GM20000 (cell line): ENCODE measurements around the gene GABRG3.

Experiments
- DNase-seq: peaks from one replicate; pipeline ENCODE4 v3.0.0; 2012; ENCODE audit warnings: low spot score
- TF ChIP-seq, protein P1 (sequence below): IDR thresholded peaks from 2 replicates; pipeline ENCODE4 v1.5.1; 2012; ENCODE audit warnings: mild to moderate bottlenecking, control low read depth; ENCODE audit errors: extremely low read depth, missing control alignments

Gene GABRG3

DNA sequence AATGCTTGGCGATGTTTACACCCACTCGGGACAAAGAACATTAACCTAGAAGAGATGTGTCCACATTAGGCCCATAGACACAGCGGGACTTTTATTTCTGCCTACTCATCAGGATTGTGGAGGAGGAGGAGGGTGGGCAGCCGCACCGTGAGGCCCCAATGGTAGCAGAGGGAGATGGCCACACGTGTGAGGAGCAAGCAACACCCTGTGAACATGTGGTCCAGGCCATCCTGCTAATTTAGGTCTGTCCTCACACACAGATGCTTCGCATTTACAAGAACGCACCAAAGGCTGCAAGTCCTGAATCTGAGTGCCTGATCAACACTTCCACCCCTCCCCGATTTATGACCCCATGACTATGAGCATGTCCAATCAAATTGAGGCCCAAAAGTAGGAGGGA, 560.0 kb downstream of the GABRG3 start:
- TF ChIP-seq, protein P1, sequence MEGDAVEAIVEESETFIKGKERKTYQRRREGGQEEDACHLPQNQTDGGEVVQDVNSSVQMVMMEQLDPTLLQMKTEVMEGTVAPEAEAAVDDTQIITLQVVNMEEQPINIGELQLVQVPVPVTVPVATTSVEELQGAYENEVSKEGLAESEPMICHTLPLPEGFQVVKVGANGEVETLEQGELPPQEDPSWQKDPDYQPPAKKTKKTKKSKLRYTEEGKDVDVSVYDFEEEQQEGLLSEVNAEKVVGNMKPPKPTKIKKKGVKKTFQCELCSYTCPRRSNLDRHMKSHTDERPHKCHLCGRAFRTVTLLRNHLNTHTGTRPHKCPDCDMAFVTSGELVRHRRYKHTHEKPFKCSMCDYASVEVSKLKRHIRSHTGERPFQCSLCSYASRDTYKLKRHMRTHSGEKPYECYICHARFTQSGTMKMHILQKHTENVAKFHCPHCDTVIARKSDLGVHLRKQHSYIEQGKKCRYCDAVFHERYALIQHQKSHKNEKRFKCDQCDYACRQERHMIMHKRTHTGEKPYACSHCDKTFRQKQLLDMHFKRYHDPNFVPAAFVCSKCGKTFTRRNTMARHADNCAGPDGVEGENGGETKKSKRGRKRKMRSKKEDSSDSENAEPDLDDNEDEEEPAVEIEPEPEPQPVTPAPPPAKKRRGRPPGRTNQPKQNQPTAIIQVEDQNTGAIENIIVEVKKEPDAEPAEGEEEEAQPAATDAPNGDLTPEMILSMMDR = no peak
- no peak for DNase-seq

DNA sequence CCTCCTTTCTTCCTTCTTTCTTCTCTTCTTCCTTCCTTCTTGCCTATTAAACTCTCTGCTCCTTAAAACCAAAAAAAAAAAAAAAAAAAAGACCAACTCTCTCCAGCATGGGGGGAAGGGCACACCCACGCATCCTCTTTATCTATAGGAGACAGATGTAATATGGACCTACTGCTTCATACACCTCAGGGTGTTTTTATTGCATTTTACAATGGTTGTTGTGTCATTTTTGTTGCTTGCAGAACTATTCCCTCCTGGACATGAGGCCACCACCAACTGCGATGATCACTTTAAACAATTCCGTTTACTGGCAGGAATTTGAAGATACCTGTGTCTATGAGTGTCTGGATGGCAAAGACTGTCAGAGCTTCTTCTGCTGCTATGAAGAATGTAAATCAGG, 561.4 kb downstream of the GABRG3 start:
- DNase-seq = no peak
- TF ChIP-seq, protein P1 = no peak

DNA sequence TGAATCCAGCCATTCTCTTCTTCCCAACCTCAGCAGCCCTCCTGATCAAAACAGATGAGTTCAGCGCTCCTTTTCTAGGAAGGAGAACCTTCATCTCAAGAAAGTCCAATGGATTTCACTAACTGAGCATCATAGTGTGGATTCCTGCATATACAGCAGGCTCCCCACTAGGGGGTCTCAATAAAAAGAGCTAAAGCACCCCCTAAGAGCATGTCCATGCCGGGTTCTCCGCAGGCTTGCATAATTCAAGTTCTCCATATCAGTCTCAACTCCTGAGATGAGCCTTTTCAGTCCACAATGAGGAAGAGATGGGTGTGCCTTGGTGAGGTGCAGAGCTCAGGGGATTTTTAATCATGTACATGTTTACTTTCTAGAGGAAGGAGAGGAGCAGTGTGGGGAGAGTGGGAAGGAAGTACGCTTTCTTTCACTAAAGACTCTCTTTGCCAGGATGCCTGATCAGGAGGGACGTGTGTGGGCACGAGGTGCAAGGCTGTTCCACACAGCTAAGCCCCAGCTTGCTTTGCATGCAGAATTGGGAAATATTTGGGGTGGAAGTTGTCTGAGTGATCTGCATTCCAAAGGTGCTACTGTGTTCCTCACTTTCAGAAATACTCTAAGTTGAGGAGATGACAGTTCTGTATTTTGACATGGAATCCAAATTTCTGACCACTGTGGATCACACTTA, 564.6 kb downstream of the GABRG3 start:
- DNase-seq = no peak
- TF ChIP-seq, protein P1 = no peak

DNA sequence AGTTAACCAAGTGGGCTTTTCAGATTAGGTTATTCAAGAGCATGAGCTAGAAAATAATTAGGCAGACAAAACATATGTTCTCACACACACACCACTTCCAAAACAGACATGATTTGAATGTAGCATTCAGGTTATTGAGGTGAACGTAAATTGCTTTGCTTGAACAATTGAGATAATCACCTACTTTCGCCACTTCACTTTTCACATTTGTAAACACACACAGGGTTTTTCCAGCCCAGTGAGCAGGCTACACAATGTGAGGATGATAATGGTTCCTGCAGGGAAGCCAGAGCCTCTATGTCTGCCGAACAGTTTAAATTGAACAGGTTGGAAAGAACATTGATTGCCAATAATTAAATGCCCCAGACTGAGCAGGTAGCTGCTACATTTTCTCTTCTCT, 567.3 kb downstream of the GABRG3 start:
- TF ChIP-seq, protein P1 = no peak
- DNase-seq = no peak

DNA sequence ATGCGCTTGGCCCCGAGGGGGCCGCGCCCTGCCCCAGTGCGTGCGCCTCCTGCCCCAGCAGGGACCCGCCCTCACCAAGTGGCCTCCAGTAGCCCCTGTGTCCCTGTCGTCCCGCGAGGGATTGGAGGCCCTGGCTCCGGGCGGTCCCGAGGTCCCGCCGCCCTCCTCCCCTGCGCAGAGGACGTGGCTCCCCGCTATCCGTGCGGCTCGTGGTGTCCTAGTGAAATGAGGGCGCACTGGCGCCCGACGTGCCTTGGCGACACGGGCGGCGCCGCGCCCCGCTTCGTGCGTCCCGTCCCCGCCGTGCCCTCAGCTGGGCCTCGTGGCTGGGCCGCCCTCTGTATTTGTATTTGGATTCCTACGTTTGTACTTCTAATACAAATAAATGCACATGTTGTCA, 570.6 kb downstream of the GABRG3 start:
- TF ChIP-seq, protein P1 = no peak
- DNase-seq = no peak

DNA sequence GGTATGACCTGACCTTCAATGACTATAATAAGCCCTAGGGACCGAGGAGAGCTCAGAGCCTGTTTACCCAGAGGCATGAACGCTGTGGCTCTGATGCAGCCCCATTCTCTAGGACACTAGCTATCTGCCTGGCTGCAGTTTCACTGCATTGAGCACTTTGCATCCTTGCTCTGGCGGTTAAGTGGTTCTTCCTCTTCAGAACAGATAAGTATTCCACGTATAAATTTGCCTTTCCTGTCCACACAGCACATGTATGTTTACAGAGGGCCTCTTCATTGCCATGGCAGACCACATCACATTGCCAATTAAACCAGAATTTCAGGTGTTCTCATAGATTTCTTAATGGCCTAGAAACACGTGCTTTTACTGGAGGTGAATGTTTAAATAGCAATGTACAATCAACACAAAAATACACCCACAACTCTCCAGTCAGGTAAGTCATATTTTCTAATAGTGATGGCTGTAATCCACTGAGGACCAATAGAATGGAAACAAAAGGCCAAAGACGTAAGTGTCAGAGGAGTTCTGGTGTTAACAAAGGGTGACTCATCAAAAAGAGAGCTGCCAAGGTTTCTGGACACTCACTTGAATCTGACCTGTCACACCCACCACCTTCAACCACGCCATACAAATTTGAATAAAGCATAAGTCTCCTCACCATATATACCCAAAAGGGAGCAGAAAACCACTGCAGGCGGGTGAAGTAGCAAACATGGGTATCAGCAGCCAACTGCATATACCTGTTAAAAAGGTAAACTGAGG, 574.7 kb downstream of the GABRG3 start:
- TF ChIP-seq, protein P1 = no peak
- no peak for DNase-seq

DNA sequence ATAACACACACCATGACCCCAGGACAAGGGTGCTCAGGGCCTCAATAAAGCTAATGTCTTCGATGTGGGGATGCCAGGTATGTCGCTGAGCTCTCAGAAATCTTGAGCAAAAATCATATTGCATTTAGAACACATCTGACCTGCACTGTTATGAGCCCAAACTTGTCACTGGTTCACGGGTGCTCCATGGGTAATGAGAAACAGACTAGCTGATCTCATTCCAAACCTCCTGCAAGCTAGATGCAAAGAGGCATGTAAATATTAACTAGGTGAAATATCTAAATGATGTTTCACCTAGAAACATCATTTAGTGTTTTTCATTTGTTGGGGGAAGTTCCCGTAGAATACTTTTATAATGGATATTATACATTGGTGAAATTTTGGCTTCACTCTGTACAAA, 578.8 kb downstream of the GABRG3 start:
- no peak for DNase-seq
- TF ChIP-seq, protein P1 = no peak
